ENCODE results near the gene RASA2.
"Not testable (repeated sequence)": the region's sequence is repeated elsewhere in the genome, so short reads cannot be mapped to it uniquely, and the experiment has no call there.

The RASA2 gene

DNA sequence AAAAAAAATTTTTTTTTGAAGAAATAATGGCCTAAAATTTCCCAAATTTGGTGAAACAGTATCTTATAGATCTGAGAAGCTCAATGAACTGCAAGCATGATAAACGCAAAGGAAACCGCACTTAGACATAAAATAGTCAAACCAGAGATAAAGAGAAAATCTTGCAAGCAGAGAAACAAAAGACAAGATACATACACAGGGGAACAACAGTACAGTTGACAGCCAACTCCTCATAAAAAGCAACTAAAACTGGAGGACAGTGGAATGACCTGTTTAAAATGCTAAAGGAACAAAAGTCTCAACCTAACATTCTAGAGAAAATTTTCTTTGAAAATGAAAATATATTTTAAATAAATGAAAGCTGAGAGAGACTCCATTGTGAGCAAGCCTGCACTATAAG lies 107.5 kb downstream of the RASA2 start:
- DNase-seq, result no peak

DNA sequence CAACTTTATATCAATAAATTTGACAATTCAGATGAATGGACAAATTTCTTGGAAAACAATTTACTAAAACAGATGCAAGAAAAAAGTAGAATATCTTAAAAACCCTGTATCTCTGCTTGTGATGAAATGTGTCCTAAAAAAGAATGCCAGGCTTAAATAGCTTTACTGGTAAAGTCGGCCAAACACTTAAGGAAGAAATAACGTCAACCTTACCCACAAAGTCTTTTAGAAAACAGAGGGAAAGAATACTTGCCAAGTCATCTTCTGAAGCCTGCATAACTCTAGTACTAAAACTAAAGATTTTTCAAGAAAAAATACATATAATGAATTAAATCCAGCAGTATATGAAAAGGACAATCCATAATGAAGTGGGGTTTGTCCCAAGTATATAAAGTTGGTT lies 111.1 kb downstream of the RASA2 start:
- no peak for DNase-seq

DNA sequence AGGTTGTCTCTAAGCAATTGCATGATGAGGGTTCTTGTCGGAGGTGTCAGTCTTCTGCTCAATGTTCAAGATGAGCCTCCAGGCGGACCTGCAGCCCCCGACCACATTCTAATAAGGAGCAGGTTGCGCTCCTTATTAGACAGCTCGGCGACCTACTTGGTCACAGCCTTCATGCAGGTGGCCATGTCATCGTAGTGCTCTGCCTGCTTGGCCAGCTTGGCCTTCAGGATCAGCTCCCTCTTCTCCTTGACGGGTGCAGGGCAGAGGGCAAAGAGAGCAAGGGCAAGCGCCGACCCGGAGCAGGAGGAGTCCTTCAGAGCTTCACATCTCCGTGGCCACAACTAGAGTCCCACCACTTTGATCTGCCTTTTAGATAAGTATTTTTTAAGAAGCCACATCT lies 113.5 kb downstream of the RASA2 start:
- no peak for DNase-seq

DNA sequence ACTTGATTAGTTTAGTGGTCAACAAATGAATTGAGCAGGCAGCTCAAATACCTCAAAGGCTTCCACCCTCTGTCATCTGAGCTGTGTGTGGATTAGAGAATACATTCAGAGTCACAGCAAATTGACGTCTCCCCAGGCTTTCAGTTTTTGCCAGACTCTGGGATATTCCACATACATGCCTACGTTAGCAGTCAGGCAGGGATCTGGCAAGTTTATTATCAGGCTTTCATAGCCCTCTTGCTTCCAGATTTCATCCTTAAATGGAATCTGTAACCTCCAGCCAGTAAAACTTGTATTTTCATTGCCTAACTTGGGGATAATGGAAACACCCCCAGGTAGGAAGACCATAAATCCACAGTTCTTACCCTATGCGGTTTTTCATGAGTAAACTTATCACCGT lies 115.9 kb downstream of the RASA2 start:
- DNase-seq, result no peak

DNA sequence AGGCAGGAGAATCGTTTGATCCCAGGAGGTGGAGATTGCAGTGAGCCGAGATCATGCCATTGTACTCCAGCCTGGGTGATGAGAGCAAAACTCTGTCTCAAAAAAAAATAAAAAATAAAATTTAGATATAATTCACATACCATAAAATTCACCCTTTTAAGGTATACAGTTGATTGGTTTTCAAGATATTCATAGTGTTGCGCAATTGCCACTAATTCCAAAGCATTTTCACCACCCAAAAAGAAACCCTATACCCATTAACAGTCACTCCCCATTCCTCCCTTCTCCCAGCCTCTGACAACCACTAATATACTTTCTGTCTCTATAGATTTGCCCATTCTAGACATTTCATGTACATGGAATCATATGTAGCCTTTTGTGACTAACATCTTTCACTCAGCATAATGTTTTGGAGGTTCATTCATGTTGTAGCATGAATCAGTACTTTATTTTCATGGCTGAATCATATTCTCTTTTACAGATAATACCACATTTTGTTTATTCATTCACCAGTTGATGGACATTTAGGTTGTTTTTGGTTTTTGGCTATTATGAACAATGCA lies 116.7 kb downstream of the RASA2 start:
- no peak for DNase-seq

DNA sequence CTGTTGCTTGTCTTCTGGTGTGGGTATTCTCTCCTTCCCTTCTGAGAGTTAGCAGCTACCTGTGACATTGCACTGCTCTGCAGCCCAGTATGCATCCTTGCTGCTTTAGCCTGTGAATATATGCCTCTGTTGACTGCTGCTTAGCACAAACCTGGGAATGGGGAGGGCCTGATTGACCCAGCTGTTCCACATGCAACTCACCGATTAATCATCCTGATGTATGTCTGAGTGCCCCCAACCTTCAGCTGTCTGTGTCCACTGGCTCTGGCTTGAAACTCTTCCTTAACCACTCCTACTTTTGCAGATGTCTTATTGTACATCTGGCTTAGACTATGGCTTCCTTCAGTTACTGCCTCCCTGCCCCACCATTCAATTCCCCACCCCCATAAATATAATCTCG lies 119.1 kb downstream of the RASA2 start:
- no peak for DNase-seq

DNA sequence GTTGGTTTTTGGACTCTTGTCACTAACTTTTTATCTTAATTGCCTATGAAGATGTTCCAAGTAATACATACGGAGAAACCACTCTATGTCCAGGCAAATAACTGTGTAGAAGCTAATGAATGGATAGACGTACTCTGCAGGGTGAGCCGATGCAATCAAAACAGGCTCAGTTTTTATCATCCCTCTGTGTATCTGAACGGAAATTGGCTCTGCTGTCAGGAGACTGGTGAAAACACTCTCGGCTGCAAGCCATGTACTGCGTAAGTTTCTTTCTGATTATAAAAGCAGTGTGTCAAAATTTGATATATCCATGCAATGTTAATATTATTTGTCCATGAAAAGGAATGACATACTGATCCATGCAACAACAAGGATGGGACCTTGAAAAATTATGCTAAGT lies 121.6 kb downstream of the RASA2 start:
- no peak for DNase-seq

DNA sequence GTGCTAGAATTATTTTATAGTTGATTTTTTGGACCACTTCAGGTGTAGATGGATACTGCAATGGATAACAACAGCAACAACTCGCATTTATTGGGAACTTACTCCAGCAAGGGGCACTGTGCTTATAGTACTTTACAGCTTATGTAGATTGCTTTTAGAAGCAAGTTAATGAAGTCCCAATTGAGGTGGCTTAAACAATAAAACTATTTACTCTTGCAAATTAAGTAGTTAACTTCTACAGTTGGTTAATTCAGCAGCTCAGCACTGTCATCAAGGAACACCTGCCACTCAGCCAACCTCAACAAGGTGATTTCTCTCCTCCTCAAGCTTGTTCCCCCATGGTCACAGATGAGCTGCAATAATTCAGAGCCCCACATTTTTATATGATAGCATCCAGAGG lies 124.1 kb downstream of the RASA2 start:
- no peak for DNase-seq

DNA sequence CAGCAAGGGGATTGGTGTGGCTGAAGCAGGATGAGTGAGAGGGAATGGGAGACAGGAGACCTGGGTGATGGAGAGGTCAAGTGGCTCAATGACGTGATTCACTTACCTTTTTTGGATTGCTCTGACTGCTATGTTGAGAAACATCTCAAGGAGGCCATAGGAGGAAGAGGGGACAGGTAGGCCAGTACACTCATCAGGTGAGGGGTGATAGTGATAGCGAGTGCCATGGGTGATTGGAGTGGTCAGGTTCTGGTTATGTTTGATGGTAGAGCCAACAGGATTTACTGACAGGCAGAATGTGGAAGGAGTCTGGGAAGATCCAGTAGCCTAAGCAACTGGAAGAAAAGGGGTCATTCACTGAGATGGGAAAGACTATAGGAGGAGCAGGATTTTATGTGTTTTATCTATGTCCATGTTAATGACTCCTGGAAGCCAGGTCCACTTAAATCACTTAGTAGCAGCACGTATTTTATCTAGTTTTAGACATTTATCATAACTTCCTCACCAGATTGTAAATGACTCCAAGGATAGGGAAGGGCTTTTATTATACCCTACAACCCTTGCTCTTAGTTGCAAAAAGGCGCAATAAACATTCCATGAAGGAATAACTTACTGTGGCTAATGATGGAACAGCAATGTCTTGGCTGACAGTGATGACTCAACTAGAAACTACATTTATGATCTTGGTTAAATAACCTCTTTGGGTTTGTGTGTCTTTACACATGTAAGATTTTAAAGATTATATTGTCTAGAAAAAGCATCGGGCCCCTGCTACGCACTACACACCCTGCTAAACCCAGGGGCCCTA lies 131.5 kb downstream of the RASA2 start:
- no peak for DNase-seq

DNA sequence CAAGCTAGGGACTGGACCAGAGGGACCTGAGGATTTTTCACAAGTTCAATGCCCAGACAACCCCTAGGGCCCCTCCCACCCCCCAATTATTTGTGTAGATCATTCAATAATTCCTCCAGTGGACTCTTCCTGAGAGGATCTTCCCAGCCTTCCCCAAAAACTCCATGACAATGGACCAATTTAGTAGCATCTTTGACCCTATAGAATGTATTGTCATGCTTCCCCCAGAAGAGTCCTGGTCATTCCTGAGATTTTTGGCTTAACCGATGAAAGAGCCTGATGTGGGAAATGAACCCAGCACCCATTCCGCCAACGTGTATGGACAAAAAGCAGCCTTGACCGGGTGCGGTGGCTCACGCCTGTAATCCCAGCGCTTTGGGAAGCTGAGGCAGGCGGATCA lies 132.1 kb downstream of the RASA2 start:
- DNase-seq, result no peak

DNA sequence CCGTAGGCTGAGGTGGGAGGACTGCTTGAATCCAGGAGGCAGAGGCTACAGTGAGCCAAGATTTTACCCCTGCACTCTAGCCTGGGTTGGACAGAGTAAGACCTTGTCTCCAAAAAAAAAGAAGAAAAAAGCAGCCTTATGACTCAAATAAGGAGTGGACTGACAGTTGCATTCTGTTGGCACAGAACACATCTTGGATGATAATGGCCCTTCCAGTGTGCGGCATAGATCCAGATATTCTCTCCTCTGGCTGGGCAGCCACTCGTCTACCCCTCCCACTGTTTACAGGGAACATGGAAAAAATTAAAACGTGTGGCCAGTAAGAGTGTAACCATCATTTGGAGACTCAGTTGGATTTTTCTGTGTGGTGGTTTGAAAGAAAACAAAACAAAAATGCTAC lies 132.6 kb downstream of the RASA2 start:
- DNase-seq, result no peak

DNA sequence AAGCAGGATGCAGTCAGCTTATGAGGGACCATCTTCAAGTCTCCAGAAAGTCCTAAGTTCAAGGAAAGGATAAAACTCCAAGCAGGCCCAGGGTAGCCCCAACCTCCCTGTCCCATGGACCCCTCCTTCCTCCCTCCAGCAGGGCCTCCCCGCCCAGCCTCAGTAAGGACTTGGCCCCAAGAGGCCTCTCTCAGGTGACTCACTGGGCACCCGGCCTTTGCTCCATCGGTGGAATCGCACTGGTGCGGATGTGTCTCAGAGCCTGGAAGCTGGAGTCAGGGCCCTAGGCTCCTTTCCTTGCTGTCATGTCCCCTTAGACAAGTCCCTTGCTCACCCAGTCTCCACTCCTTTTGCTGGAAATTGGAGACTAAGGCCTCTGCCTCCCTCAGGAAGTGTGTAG lies 136.9 kb downstream of the RASA2 start:
- no peak for DNase-seq

DNA sequence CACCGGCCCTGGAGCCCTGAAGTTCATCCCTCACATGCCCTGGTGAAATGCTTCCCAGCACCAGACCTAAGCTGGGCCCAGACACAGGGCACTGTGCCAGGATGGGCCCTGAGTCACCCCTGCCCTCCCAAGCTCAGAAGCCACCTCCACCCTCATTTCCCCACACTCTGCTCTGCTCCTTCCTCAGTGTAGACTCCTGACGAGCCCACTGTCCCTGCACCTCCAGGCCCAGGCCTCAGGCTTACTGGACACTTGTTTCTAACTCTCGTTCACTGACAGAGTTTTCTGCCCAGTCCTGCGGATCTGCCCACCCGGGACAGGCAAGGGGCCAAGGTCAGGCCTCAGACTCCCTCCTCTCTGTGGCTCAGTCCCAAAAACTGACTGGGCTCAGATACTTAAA lies 138.7 kb downstream of the RASA2 start:
- DNase-seq, result no peak

DNA sequence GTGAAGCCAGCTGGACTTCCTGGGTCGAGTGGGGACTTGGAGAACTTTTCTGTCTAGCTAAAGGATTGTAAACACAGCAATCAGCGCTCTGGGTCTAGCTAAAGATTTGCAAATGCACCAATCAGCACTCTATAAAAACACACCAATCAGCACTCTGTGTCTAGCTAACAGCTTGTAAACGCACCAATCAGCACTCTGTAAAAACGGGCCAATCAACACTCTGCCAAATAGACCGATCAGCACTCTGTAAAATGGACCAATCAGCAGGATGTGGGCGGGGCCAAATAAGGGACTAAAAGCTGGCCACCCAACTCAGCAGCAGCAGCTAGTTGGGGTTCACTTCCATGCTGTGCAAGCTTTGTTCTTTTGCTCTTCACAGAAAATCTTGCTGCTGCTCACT lies 141.5 kb downstream of the RASA2 start:
- DNase-seq, result not testable (repeated sequence)

DNA sequence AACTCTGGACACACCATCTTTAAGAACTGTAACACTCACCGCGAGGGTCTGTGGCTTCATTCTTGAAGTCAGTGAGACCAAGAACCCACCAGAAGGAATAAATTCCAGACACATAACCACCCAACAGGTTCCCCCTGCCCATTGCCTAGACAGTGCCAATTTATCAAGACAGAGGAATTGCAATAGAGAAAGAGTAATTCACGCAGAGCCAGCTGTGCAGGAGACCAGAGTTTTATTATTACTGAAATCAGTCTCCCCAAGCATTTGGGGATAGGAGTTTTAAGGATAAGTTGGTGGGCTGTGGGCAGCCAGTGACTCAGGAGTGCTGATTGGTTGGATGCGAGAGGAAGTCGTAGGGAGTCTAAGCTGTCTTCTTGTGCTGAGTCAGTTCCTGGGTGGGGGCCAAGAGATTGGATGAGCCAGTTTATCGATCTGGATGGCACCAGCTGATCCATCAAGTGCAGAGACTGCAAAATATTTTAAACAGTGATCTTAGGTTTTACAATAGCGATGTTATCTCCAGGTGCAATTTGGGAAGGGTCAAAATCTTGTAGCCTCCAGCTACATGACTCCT lies 142.1 kb downstream of the RASA2 start:
- DNase-seq, result not testable (repeated sequence)

DNA sequence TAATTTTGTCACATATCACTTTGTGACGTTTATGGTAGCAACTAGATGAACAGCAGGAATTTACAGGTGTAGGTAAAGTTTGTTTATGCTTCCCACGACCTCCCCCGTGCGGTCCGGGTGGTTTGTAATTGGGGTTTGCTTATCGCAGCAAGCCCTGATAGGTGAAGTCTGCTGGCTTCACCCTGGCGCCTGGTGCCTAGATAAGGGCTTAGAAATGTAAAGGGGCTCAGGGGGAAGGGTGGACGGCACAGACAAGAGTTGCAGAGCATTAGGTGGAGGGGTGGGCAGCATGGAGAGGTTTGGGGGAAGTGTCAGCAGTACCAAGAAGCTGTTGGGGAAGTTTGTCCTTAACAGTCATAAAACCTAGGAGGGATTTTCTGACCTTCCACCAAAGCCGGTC lies 143.1 kb downstream of the RASA2 start:
- DNase-seq, result no peak

DNA sequence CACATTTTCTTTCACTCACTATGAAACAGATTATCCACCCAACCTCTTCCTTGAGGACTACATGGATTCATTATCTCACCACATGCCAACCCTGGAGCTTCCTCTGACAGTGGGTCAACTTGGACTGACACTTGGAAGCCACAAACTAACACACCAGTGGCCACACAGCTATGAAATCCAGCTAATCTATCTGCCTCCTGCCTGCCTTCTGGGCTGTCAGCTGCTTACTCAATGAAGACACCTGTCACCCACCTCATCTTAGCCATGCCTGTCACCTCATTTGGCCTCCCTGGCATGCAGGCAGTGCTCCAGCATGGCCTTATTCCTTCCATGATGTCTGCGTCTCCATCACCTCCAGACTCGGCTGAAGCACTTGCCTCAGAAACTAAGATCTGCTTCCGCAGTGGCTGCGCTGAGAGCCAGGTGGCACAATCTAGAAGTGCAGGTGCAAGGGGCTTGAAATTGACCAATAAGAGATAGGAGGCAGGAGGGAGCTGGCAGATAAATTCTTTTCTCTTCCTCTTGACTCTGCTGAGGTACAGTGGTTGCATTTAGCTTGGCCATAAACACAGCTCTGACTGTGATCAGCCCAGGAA lies 146.1 kb downstream of the RASA2 start:
- DNase-seq, result no peak

DNA sequence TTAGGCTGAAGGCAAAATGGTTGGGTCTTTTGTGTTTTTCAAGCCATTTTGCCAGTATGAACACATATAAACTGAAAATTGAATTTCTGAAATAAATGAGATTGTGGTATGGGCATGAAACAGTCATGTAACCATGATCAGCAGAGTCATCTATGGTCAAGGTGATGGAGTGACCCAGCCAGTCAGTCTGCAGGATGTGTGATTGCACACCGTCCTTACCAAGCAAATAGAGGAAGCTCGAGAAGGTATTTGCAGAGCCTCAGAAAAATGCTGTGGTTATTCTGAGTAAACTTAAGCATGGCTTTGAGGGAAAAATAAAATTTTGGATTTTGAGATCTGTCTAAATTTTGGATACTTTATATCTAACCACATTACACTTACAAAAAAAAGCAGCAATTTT lies 155.4 kb downstream of the RASA2 start:
- no peak for DNase-seq

DNA sequence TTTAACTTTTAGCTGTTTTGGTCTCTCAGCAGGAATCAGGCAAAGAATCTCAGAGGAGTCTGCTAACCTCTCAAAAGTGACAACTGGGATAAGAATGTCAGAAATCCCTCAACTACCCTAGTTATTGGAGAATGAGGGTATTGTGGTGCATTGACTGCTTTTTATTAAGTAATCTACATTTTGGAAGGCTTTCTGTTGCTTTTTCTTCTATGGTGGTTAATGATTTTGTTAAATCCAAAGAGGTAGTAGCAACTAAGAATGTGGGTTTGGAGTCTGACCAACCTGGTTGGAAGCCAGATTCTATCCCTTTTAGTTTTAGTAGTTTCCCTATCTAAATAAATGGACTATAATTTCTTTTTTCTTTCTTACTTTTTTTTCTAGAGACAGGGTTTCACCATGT lies 156.6 kb downstream of the RASA2 start:
- no peak for DNase-seq

DNA sequence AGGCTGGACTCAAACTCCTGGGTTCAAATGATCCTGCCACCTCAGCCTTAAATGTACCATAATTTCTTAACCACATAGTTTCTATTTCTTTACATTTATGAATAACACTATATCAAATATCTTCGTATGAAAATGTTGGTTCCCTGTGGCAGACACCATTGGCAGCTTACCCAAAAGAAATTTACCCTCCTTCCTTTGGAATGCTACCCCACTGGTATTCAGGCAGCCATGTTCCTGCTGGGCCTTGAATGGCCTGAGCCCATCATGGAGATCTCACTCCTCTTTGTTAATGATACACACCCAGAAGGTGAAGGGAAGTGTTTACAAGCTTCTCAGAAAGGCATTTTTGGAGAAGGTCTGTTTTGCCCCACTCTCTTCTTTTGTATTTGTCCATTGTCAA lies 157.0 kb downstream of the RASA2 start:
- DNase-seq, result no peak

DNA sequence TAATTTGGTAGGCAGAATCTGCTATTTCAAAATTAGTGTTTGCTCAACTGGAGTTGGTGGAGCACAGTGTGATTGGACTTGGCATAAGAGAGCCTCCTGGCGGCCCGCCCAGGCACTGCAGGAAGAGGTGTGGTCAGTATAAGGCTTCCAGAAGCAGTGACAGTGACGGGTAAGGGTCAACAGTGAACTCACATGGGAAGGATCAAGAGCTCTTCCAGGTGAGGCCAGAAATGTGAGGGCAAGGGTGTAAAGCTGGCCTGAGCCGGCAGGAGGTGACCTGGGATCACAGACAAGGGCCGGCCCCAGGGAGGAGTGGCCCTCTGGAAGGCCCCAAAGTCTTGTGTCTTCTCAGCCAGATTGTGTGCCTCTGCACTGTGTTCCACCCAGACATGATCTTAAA lies 158.1 kb downstream of the RASA2 start:
- DNase-seq, result peak; percentile 62

DNA sequence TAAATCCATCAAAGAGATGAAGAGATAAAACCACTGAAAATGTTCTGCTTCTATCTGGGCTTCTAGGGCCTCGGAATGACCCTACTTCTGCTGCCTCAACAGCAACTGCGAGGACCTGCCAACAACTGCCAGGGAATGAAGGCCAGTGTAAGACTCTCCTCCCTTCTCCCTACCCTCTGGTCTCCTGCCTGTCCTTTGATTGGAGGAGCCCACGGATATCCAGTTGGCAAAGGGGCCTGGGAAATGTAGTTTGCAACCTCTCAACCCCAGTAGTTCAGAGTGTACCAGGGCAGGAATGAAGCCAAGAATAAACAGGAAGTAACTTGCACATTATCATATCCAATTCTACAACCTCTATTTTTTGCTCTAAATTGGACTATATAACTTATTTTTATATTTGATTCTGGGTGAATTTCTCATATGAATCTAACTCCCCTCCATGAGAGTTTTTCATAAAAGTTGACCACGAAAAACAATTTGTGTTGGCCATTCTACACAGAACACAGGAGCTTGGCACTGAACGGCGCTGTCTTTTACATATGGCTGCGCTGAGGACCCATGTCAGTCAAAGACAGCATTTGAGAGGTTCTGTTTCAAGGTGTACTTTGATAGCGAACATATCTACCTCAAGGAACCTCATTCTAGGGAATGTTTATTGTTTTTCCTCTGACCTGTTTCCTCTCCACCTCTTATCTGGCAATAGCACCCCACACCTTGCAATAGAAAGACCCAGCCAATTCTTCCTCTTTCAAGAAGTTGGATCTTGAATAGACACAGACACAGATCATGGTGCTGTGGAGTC lies 160.1 kb downstream of the RASA2 start:
- DNase-seq, result no peak

DNA sequence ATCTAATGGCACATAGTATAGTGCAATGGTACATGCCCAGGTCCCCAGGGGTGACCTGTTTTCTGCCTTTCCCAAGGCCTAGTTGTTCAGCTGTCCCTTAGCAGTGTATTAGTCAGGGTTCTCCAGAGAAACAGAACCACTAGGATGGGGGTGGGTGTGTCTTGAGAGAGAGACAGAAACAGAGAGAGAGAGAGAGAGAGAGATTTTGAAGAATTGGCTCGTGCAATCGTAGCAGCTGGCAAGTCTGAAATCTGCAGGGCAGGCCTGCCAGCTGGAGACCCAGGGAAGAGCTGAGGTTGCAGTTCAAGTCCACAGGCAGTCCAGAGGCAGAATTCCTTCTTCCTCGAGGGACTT lies 160.7 kb downstream of the RASA2 start:
- DNase-seq, result no peak

Measured in activated CD4-positive, alpha-beta T cell treated with anti-CD3 and anti-CD28 coated beads, Interleukin-2, amount 50 U/mL, for 1 hour (primary cell).